Activated T-cell treated with anti-CD3 and anti-CD28 coated beads, Interleukin-2, amount 50 U/mL, for 48 hours (primary cell): ENCODE results near the gene C2orf76.

Experiments used
- DNase-seq, 2 experiments: peaks; one replicate each; pipeline ENCODE4 v3.0.0-alpha.2; 2020

Gene C2orf76

DNA sequence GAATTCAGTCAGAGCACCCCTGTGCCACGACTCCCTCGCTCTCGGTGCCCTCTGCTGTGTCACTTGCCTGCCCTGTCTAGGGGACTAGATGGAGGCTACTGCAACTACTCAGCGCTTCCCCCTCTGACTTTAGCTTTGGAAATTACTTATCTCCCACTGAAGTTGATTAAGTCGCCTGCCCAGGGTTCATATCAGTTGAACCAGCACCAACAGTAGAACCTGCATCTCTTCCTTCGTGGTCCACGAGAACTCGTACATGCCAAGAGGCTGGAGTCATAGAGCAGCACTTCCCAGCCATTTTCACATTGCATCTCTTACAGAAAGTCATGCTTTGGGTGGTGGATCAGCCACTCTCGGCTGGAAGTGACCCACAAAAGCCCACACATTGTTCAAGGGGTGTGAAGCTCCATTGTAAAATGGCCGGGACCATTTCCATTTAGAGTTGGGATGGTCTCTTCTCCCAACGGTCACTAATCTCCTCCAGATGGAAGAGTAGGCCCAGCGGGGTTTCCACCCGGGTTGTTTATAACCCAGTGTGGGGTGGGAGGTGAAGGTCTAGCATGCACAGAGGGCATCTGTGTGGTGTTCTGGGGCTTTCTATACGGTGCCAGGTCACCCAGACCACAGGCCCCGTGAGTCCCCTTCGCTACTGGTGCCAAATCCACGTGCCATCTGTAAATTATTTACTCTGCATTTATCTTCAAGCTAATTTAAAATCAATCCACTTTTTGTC lies 105.0 kb downstream of the C2orf76 start:
- DNase-seq: no peak

DNA sequence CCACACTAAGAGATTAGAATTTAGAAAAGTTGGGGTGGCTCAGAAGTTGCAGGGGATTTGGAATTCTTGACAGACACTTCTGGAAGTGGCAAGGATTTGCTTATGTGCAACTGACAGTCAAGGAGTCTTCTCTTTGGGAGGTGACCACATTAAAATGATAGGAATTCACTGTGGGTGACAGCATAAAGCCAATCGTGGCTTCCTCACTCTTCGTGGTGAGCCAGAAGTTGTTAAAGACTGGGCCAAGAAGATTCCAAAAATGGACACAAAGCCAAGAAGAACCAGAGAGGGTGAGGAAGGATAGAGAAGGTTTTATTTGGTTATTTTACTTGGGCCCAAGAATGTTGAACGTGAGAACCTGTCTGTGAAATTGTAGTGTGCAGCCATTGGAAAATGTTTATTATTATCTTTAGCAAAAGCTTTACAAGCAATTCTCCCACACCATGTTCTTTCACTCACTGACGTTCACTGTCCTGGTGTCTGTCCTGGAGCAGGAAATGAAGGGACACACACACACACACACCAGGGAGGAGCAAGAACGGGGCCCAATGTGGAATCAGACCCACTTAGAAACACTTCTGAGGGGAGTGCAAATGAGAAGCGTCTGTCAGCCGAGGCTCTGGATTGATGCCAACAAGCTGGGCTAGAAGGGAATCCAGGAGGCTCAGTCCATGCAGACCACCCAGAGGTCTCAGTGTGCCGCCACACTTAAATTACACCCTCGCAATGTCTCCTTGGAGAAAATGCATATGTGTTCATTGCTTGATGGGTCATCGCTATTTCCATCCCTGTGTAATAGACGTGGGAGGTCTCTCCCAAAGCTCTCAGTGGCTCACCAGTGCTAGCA lies 105.8 kb downstream of the C2orf76 start:
- no peak for DNase-seq

DNA sequence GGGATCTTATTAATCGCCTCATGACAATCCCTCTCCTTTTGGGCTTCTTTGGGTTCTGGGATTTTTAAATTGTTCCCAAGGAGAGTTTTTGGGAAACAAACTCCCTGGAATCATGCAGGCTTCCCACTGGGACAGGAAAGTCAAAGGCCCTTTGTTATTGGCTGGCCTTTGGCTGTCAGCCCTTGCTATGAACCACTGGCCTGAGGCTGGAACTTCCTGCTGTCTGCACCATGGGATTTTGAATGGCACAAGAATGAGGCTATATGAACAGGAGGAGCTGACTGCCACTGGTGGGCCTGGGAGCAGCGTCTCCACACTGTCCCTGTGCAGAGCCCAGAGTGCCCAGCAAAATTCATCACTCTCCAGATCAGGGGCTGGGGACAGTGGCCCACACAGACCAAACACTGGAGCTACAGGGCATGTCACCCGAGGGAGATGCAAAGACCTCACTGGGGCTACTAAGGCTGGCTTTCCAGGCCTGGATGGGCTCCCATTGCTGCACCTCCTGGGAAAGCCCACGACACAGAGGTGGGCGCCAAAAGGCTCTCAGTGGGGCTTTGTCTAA lies 107.3 kb downstream of the C2orf76 start:
- DNase-seq: no peak

DNA sequence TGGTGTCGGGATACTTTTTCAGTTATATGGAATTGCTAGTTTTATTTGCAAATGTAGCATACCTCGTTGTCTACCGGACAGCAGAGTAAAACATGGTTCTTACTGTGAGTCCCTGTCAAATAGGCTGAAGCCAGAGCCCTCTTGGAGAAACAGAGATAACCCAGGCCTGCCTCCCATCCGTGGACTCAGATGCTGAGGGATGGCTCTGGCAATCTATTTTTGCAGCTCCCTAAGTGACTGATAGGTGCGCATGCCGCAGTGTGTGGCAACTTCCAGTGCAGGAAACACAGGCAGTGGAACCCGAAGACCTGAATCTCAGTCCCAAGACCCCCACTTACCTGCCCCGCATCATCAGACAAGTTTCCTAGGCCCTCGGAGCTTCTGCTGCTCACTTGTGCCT lies 109.4 kb downstream of the C2orf76 start:
- no peak for DNase-seq

DNA sequence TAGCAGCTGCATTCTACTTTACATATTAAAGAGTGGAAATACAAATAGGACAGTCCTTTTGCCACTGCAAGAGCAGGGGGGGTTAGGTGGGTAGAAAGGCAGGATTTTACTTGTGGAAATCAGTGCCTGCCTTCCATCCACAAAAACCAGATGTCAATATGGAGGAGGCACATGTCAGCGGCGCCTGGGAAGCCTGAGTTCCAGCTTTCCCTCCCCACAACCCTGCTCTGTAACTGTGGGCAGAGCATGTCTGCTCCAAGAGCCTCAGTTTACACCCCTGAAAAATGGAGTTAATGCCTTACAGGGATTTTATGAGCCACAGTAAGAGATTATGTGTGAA lies 110.1 kb downstream of the C2orf76 start:
- no peak for DNase-seq

DNA sequence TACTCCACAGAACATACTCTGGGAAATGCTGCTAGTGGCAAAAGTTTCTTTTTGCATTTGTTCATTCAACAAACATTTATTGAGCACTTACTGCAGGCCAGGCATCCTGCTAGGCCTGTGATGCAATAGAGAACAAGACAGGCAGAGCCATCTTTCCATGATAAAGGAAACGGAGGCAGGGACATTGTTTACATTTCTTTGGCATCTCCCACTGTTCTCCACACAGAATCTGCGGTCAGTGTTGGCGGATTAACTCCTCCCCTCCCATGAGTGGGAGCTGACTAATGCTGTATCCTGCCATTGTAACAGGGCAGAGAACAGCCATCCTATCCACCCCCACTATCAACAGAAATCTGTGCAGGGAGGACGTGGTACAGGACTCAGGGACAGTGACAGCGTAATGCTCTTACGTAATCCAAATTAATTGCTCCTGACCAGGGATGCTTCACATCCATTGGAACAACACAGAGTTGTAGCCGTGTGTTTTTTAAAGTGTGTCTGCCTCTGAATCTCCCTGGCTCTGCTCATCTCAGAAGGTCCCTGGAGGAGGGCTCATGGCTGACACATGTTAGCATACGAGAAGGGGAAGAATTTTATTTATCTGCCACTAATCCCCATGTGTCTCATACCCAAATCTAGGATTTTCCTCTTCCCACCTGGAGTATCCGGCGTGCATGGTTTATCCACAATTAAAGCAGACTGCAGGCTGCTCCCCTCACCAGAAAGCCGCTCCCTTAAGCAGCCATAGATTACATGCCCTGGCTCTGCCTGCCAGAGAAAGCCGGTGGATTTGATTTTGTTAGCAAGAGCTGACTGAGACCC lies 110.7 kb downstream of the C2orf76 start:
- no peak for DNase-seq

DNA sequence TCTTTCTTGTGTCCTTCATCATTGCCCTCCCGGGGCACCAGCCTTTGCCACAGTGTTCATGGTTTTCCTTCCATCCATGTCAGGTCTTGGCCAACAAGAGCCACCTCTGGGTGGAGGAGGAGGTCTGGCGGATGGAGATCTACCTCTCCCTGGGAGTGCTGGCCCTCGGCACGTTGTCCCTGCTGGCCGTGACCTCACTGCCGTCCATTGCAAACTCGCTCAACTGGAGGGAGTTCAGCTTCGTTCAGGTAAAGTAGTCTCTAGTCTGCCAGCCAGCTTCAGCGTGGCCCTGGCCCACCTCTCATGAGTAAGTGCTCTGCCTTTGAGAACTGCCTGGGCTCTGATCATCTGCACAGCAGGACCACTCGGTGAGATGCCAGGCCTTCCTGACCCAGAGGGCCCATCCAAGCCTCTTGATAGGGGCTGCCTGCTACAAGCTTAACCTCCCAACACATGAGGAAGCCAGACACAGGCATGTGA lies 112.0 kb downstream of the C2orf76 start:
- no peak for DNase-seq

DNA sequence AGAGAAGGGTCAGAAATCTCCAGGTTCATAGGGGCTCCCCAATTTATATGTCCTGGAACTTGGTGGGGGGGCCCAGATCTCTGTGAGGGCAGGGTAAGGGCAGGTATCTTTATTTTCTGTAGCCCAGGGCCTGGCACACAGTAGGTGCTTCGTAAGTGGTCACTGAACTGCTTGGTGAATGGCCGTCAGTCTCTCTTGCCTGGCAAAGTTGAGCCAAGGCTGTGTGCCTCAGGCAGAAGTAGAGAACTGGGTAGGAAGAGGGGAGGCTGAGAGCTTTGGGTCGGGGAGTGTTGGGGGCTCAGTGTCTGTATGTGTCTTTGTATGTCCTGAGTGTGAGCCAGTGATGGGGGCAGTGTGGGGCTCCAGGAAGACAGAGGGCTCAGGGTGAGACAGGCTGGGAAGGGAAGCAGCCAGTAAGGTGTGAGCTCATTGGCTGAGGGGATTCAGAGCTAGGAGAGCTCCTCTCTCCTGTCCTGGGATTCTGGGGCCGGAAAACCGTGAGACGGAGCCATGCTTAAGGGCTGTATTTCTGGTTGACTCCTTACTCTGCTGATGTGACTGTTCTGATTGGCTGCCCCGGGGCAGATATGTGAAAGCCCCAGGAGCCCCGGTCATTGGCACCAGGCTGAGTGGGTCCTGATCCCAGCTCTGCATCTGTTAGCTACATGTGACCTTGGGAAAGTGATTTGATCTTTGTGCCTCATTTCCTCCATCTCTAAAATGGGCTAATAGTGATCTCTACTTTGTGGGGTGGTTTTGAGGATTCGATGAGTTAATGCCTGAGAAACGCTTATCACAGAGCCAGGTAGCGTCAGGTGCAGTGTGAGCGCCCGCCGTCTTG lies 112.7 kb downstream of the C2orf76 start:
- DNase-seq: no peak

DNA sequence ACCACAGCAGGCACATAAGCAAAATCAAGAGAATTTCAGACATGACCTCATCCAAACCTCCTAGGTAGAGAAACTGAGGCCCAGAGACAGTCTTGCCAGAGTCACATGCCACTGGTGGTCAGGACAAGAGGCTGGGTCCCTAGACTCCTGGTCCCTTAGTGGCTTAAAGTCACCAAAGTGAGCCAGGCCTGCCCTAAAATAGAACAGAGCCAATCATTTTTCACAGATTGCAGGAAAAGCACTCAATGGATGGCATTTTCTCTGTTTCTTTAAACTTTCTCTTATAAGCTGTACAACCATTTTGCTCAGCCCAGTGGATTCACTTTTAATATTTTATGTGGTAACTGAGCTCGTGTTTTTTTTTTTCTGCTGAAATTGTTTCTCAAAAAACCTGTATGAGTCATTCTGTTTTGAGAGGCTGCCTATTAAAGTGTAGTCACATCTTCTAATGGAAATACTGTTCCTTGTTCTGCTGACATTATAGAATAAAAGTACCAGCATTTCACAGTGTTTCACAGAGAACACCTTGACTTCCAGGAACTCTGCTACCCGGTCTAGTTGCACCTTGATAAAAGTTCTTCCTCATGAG lies 113.4 kb downstream of the C2orf76 start:
- no peak for DNase-seq
